Activated CD4-positive, alpha-beta T cell treated with anti-CD3 and anti-CD28 coated beads, Interleukin-2, amount 10 ng/mL, durations not matched to agents 24 days and 14 days (primary cell): ENCODE results near the gene WDR7. TPM values are rescaled to one million over a fixed set of nuclear protein-coding genes. Genes with fewer than 3 reads are reported as not detected.

Source experiments
- DNase-seq: peaks from one replicate; pipeline ENCODE4 v3.0.0; 2022
- H3K27ac Mint-ChIP-seq: one replicate; pipeline ENCODE4 v1.8.0; 2022; ENCODE audit warnings: mild to moderate bottlenecking, mixed read lengths
- H3K27me3 Mint-ChIP-seq: one replicate; pipeline ENCODE4 v1.8.0; 2022; ENCODE audit warnings: mixed read lengths
- H3K36me3 Mint-ChIP-seq: one replicate; pipeline ENCODE4 v1.8.0; 2022; ENCODE audit warnings: low read depth, mild to moderate bottlenecking, mixed read lengths
- H3K4me1 Mint-ChIP-seq: one replicate; pipeline ENCODE4 v1.8.0; 2021; ENCODE audit warnings: mixed read lengths
- H3K4me3 Mint-ChIP-seq: one replicate; pipeline ENCODE4 v1.8.0; 2022; ENCODE audit warnings: mild to moderate bottlenecking, moderate library complexity, mixed read lengths
- H3K9me3 Mint-ChIP-seq: one replicate; pipeline ENCODE4 v1.8.0; 2021; ENCODE audit warnings: mixed read lengths
- intact Hi-C: fragments of 100-400 bp; cut with micrococcal nuclease; formaldehyde crosslinking; loops from one replicate; pipeline ENCODE4 v1.15.1; 2023
- total RNA-seq: library from RNA; stranded (reverse); gene quantifications from 2 replicates; pipeline ENCODE4 v1.2.3, GENCODE V29; 2022

WDR7 gene
- total RNA-seq, 1 donor from 2014 or later, result 26.0 TPM

GRCh38 chr18:57062844-57063243 lies 411.7 kb downstream of the WDR7 start:
- DNase-seq, result no peak
- no peaks in the 10 kb centered on the region for H3K4me1 Mint-ChIP-seq
- H3K27ac Mint-ChIP-seq, result no peak overlapping the region
- intact Hi-C loops, result no loop called here
- H3K4me3 Mint-ChIP-seq, result no peak overlapping the region
- H3K36me3 Mint-ChIP-seq, result no peaks in the 10 kb centered on the region
- no peaks in the 10 kb centered on the region for H3K9me3 Mint-ChIP-seq
- no peaks in the 10 kb centered on the region for H3K27me3 Mint-ChIP-seq

GRCh38 chr18:57063601-57064103 lies 412.5 kb downstream of the WDR7 start:
- intact Hi-C loops, result no loop called here
- Mint-ChIP-seq H3K27ac (no peak overlapping the region), H3K27me3 (no peaks in the 10 kb centered on the region), H3K9me3 (no peaks in the 10 kb centered on the region), H3K36me3 (no peaks in the 10 kb centered on the region), H3K4me3 (no peak overlapping the region), H3K4me1 (no peaks in the 10 kb centered on the region)
- no peak for DNase-seq

- intact Hi-C loops, result no loop called here
- no peak overlapping the region for H3K27ac Mint-ChIP-seq
- no peak overlapping the region for H3K4me3 Mint-ChIP-seq
- H3K27me3 Mint-ChIP-seq, result peaks cover 7% of the 10 kb centered on the region
- no peak for DNase-seq
- H3K9me3 Mint-ChIP-seq, result no peaks in the 10 kb centered on the region
- H3K36me3 Mint-ChIP-seq, result no peaks in the 10 kb centered on the region
- peaks cover 11% of the 10 kb centered on the region for H3K4me1 Mint-ChIP-seq
Observed at GRCh38 chr18:57073501-57074187, 422.5 kb downstream of the WDR7 start.

GRCh38 chr18:57075716-57076400 lies 424.7 kb downstream of the WDR7 start:
- Mint-ChIP-seq H3K4me3 (no peak overlapping the region), H3K36me3 (no peaks in the 10 kb centered on the region), H3K27ac (no peak overlapping the region), H3K9me3 (peaks cover 3% of the 10 kb centered on the region), H3K4me1 (peaks cover 11% of the 10 kb centered on the region), H3K27me3 (peaks cover 12% of the 10 kb centered on the region)
- intact Hi-C loops, result no loop called here
- no peak for DNase-seq

GRCh38 chr18:57077005-57077765 lies 426.0 kb downstream of the WDR7 start:
- H3K4me3 Mint-ChIP-seq, result no peak overlapping the region

GRCh38 chr18:57077786-57078552 lies 426.8 kb downstream of the WDR7 start:
- Mint-ChIP-seq H3K4me1 (peaks cover 11% of the 10 kb centered on the region), H3K27ac (no peak overlapping the region), H3K4me3 (peak overlapping the region; percentile 15), H3K27me3 (peaks cover 11% of the 10 kb centered on the region), H3K36me3 (no peaks in the 10 kb centered on the region), H3K9me3 (peaks cover 8% of the 10 kb centered on the region)
- DNase-seq, result peak; percentile 73
- intact Hi-C loops, result no loop called here

More at GRCh38 chr18:57077005-57077765, 426.0 kb downstream of the WDR7 start:
- Mint-ChIP-seq H3K9me3 (peaks cover 3% of the 10 kb centered on the region), H3K27me3 (peaks cover 12% of the 10 kb centered on the region), H3K27ac (no peak overlapping the region), H3K4me1 (peaks cover 11% of the 10 kb centered on the region), H3K36me3 (no peaks in the 10 kb centered on the region)
- DNase-seq, result no peak
- intact Hi-C loops, result no loop called here

- H3K27ac Mint-ChIP-seq, result no peak overlapping the region
- intact Hi-C loops, result no loop called here
- no peak for DNase-seq
- peaks cover 8% of the 10 kb centered on the region for H3K9me3 Mint-ChIP-seq
- H3K36me3 Mint-ChIP-seq, result no peaks in the 10 kb centered on the region
- no peak overlapping the region for H3K4me3 Mint-ChIP-seq
- H3K27me3 Mint-ChIP-seq, result peaks cover 11% of the 10 kb centered on the region
- peaks cover 11% of the 10 kb centered on the region for H3K4me1 Mint-ChIP-seq
Observed at GRCh38 chr18:57078614-57079013, 427.5 kb downstream of the WDR7 start.

GRCh38 chr18:57080479-57080878 lies 429.3 kb downstream of the WDR7 start:
- H3K27me3 Mint-ChIP-seq, result peaks cover 12% of the 10 kb centered on the region
- no peaks in the 10 kb centered on the region for H3K36me3 Mint-ChIP-seq
- peaks cover 23% of the 10 kb centered on the region for H3K4me1 Mint-ChIP-seq
- no peak overlapping the region for H3K27ac Mint-ChIP-seq
- intact Hi-C loops, result no loop called here
- H3K9me3 Mint-ChIP-seq, result peaks cover 18% of the 10 kb centered on the region
- DNase-seq, result no peak
- H3K4me3 Mint-ChIP-seq, result no peak overlapping the region

GRCh38 chr18:57081899-57082298 lies 430.7 kb downstream of the WDR7 start:
- DNase-seq, result no peak
- Mint-ChIP-seq H3K27me3 (peaks cover 13% of the 10 kb centered on the region), H3K4me3 (no peak overlapping the region), H3K27ac (no peak overlapping the region), H3K9me3 (peaks cover 21% of the 10 kb centered on the region), H3K4me1 (peaks cover 23% of the 10 kb centered on the region), H3K36me3 (no peaks in the 10 kb centered on the region)
- intact Hi-C loops, result no loop called here

- Mint-ChIP-seq H3K36me3 (no peaks in the 10 kb centered on the region), H3K4me3 (no peak overlapping the region), H3K4me1 (peaks cover 14% of the 10 kb centered on the region), H3K9me3 (peaks cover 21% of the 10 kb centered on the region), H3K27ac (no peak overlapping the region), H3K27me3 (peaks cover 19% of the 10 kb centered on the region)
- intact Hi-C loops, result no loop called here
- no peak for DNase-seq
Observed at GRCh38 chr18:57083485-57083884, 432.3 kb downstream of the WDR7 start.

- Mint-ChIP-seq H3K27me3 (peaks cover 17% of the 10 kb centered on the region), H3K4me3 (peak overlapping the region; percentile 43), H3K36me3 (no peaks in the 10 kb centered on the region), H3K4me1 (peaks cover 14% of the 10 kb centered on the region), H3K9me3 (peaks cover 21% of the 10 kb centered on the region), H3K27ac (no peak overlapping the region)
- no peak for DNase-seq
- intact Hi-C loops, result no loop called here
Observed at GRCh38 chr18:57084331-57085271, 433.4 kb downstream of the WDR7 start.

GRCh38 chr18:57085371-57085770 lies 434.2 kb downstream of the WDR7 start:
- Mint-ChIP-seq H3K4me1 (peaks cover 14% of the 10 kb centered on the region), H3K4me3 (no peak overlapping the region), H3K27ac (no peak overlapping the region), H3K27me3 (peaks cover 19% of the 10 kb centered on the region), H3K9me3 (peaks cover 20% of the 10 kb centered on the region), H3K36me3 (no peaks in the 10 kb centered on the region)
- DNase-seq, result no peak
- intact Hi-C loops, result no loop called here
